Tracheal epithelial cell (primary cell): ENCODE measurements around the gene CHST10. TPM values are rescaled to one million over a fixed set of nuclear protein-coding genes. Genes with fewer than 3 reads are reported as not detected.

Source experiments
- total RNA-seq: library from RNA; depleted of rRNA; stranded (reverse); fragments of >200 nt; gene quantifications from 2 replicates; pipeline ENCODE4 v1.2.1, GENCODE V29; 2014

The CHST10 gene, protein sequence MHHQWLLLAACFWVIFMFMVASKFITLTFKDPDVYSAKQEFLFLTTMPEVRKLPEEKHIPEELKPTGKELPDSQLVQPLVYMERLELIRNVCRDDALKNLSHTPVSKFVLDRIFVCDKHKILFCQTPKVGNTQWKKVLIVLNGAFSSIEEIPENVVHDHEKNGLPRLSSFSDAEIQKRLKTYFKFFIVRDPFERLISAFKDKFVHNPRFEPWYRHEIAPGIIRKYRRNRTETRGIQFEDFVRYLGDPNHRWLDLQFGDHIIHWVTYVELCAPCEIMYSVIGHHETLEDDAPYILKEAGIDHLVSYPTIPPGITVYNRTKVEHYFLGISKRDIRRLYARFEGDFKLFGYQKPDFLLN
- 0.43 and 1.2 TPM in 2 replicates for total RNA-seq

DNA sequence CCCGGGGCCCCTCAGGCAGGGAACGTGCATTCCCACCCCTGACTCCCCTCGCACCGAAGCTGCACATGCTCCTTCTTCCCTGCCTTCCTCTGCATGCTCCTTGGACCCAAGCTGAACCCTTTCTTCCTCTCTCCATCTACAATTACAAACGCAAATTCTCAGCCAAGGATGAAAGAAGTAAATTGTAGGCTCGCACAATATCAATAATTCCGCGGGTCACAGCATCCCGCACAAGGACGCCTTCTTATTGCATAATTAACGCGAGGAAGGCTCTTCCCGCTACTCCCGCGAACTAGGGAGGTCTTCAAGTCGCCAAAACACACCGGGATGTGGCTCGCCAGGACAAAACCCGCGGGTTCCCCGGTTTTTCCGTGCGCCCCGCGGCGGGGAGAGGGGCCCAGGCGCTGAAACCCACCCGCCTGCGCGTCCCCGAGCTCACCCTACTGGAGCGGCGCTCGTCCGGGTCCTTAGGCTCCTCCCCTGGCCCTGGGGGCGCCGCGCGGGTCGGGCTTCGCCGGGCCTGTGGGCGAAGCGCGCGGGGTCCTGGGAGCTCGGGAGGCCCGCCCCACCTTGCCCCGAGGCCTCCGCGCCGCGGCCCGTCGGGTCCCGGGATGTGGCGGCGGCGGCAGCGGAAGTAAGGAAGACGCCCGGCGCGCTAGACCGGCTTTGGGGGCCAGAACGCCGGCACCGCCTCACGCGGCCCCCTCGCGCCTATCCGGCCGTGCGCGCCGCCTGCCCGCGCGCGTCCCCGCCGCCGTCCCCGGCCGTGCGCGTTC is at the start of gene CHST10:
CHST10 (minus strand) TSS at position 734 of the 776 bp plus-strand sequence. CDS start 10,993 bp downstream, outside the sequence.

Other genes with a start within 250 kb of the CHST10 start
- under 0.01 TPM in 1 of 2 replicates, not detected in the other for gene LONRF2, start 95.2 kb downstream of the CHST10 start, total RNA-seq
- gene NMS, start 52.8 kb upstream of the CHST10 start, total RNA-seq: not detected in 2 replicates
- gene PDCL3, start 145.3 kb upstream of the CHST10 start, total RNA-seq: 13.9 and 20.5 TPM in 2 replicates